ENCODE measurements around the gene CDK8. TPM values are rescaled to one million over a fixed set of nuclear protein-coding genes. Genes with fewer than 3 reads are reported as not detected.

Gene CDK8
- total and polyA plus RNA-seq, 9 of the 15 experiments (the other 6 are each of a cell fraction or from before 2014, with no cell fraction given), result 11.3 to 33.7 (median 20.3) TPM

DNA sequence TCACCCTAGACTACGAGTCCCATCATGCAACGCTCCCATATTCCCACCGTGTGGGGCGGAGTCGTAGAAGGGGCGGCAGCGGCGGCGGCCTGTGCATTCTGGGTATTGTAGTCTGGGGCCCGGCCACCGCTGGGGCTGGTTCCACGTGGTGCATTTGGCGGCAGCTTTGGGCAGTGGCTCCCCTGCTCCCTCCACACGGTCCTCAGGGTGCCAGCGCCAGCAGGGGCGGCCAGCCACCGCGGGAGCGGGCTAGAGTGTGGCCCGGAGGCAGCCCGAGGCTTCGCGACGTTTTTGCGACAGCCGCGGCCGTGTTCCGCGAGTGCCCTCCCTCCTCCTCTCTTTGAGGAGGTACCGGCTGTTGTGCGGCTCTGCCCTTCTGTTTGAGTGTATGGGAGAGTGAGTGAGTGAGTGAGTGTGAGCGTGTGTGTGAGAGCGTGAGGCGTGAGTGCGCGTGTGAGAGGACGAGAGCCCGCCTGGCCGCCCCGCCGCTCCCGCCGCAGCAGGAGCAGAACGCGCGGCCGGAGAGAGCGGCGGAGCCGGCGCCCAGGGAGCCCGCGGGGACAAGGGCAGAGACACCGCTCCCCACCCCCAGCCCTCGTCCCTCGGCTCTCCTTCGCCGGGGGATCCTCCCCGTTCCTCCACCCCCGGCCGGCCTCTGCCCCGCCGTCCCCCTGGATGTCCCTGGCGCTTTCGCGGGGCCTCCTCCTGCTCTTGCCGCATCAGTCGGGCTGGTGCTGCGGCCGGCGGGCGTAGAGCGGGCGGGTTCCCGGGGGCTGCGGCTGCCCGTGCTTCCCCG is at the start of gene CDK8 (continued):
- TF ChIP-seq PTBP1 (IDR thresholded peaks at IDR 0.05; ENCODE audit: low read depth, low read length) (no peak), ZBTB33 (CRISPR knock-in tag; IDR thresholded peaks at IDR 0.05) (no peak), GMEB1 (CRISPR knock-in tag; IDR thresholded peaks at IDR 0.05) (peak; percentile 79), CCNT2 (IDR thresholded peaks at IDR 0.05; ENCODE audit: borderline replicate concordance, extremely low read depth, insufficient read length, low read depth, low read length) (peak; percentile 46), ZHX1 (conservative IDR thresholded peaks at IDR 0.05; ENCODE audit: low read length) (no peak), ATF1 (CRISPR knock-in tag; IDR thresholded peaks at IDR 0.05) (no peak), ATF1 (tag; IDR thresholded peaks at IDR 0.05) (peak; percentile 88), BRF1 (IDR thresholded peaks at IDR 0.05; ENCODE audit: borderline replicate concordance, extremely low read depth, insufficient read length) (no peak), ZNF224 (CRISPR knock-in tag; IDR thresholded peaks at IDR 0.05) (no peak), MTA3 (IDR thresholded peaks at IDR 0.05; ENCODE audit: borderline replicate concordance) (peak; percentile 46; the same call in 1 of the 2 replicates), ATF4 (CRISPR knock-in tag; IDR thresholded peaks at IDR 0.05) (no peak), SMARCB1 (IDR thresholded peaks at IDR 0.05; ENCODE audit: insufficient read length, low read depth) (no peak), PHF21A (IDR thresholded peaks at IDR 0.05; ENCODE audit: borderline replicate concordance, low read depth) (0 out of 2 replicates have a peak, but pooled peaks have one; percentile 48), XRCC5 (IDR thresholded peaks at IDR 0.05; ENCODE audit: low read depth, low read length) (no peak), EWSR1 (IDR thresholded peaks at IDR 0.05; ENCODE audit: borderline replicate concordance, low read depth, partially characterized antibody) (no peak), HDAC6 (IDR thresholded peaks at IDR 0.05; ENCODE audit: low read depth, low read length) (no peak), NFATC3 (IDR thresholded peaks at IDR 0.05) (no peak), SLC30A9 (CRISPR knock-in tag; IDR thresholded peaks at IDR 0.05) (no peak), ZNF75A (CRISPR knock-in tag; IDR thresholded peaks at IDR 0.05) (no peak)
- TF ChIP-seq, protein P1, sequence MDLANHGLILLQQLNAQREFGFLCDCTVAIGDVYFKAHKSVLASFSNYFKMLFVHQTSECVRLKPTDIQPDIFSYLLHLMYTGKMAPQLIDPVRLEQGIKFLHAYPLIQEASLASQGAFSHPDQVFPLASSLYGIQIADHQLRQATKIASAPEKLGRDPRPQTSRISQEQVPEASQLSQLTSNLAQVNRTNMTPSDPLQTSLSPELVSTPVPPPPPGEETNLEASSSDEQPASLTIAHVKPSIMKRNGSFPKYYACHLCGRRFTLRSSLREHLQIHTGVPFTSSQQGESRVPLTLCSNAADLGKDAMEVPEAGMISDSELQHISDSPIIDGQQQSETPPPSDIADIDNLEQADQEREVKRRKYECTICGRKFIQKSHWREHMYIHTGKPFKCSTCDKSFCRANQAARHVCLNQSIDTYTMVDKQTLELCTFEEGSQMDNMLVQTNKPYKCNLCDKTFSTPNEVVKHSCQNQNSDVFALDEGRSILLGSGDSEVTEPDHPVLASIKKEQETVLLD (IDR thresholded peaks at IDR 0.05), result no peak

Measured in K562 (cell line).